GM18858 (cell line): Measurements from ENCODE around the gene SPTBN4.
"Not testable (repeated sequence)": the region's sequence is repeated elsewhere in the genome, so short reads cannot be mapped to it uniquely, and the experiment has no call there.

Experiments used
- ATAC-seq: cut with Tn5 transposase; IDR thresholded peaks from one replicate; pipeline ENCODE4 v1.9.1; 2021; ENCODE audit not compliant: unreplicated experiment

SPTBN4 gene

GRCh38 chr19:40528078-40528477, 61.3 kb downstream of the SPTBN4 start:
- no peak for ATAC-seq

- ATAC-seq: no peak
Observed at GRCh38 chr19:40528533-40529092, 61.8 kb downstream of the SPTBN4 start.

- ATAC-seq: no peak
Observed at GRCh38 chr19:40529093-40529954, 62.5 kb downstream of the SPTBN4 start.

- no peak for ATAC-seq
Observed at GRCh38 chr19:40530091-40530901, 63.5 kb downstream of the SPTBN4 start.

GRCh38 chr19:40533508-40533907, 66.7 kb downstream of the SPTBN4 start:
- ATAC-seq: no peak

GRCh38 chr19:40534148-40534547, 67.3 kb downstream of the SPTBN4 start:
- ATAC-seq: no peak

GRCh38 chr19:40539070-40539469, 72.3 kb downstream of the SPTBN4 start:
- ATAC-seq: no peak

- no peak for ATAC-seq
Observed at GRCh38 chr19:40542202-40542859, 75.5 kb downstream of the SPTBN4 start.

- no peak for ATAC-seq
Observed at GRCh38 chr19:40543029-40543597, 76.3 kb downstream of the SPTBN4 start.

GRCh38 chr19:40546153-40546841, 79.5 kb downstream of the SPTBN4 start:
- ATAC-seq: not testable (repeated sequence)

- not testable (repeated sequence) for ATAC-seq
Observed at GRCh38 chr19:40547190-40547589, 80.4 kb downstream of the SPTBN4 start.

GRCh38 chr19:40547836-40548235, 81.0 kb downstream of the SPTBN4 start:
- no peak for ATAC-seq

- ATAC-seq: no peak
Observed at GRCh38 chr19:40549007-40549708, 82.4 kb downstream of the SPTBN4 start.

GRCh38 chr19:40550951-40551350, 84.2 kb downstream of the SPTBN4 start:
- no peak for ATAC-seq

GRCh38 chr19:40552848-40553247, 86.0 kb downstream of the SPTBN4 start:
- no peak for ATAC-seq

- no peak for ATAC-seq
Observed at GRCh38 chr19:40553885-40554857, 87.4 kb downstream of the SPTBN4 start.

GRCh38 chr19:40555978-40556689, 89.3 kb downstream of the SPTBN4 start:
- no peak for ATAC-seq
